Dendritic cell treated with granulocyte-macrophage colony-stimulating factor and Interleukin-4, amounts not matched to agents 40 ng/mL and 50 ng/mL, for 4 days (primary cell): ENCODE measurements around the gene SPOCK3.

Experiments used
- H3K27ac Mint-ChIP-seq: one replicate; pipeline ENCODE4 v1.8.0; 2022; ENCODE audit warnings: mild to moderate bottlenecking, mixed read lengths
- H3K27me3 Mint-ChIP-seq: one replicate; pipeline ENCODE4 v1.8.0; 2022; ENCODE audit warnings: mild to moderate bottlenecking, mixed read lengths
- H3K36me3 Mint-ChIP-seq: one replicate; pipeline ENCODE4 v1.8.0; 2022; ENCODE audit warnings: low read depth, mixed read lengths
- H3K4me1 Mint-ChIP-seq: one replicate; pipeline ENCODE4 v1.8.0; 2022; ENCODE audit warnings: low read depth, mixed read lengths
- H3K4me3 Mint-ChIP-seq: one replicate; pipeline ENCODE4 v1.8.0; 2022; ENCODE audit warnings: mild to moderate bottlenecking, moderate library complexity, mixed read lengths
- H3K9me3 Mint-ChIP-seq: one replicate; pipeline ENCODE4 v1.8.0; 2022; ENCODE audit warnings: mixed read lengths
- intact Hi-C: fragments of 100-400 bp; cut with micrococcal nuclease; formaldehyde crosslinking; loops from one replicate; pipeline ENCODE4 v1.15.0; 2022

SPOCK3 gene

GRCh38 chr4:167218022-167218608 lies 16.2 kb downstream of the SPOCK3 start:
- H3K4me1 Mint-ChIP-seq, result no peaks in the 10 kb centered on the region
- H3K36me3 Mint-ChIP-seq, result no peaks in the 10 kb centered on the region
- H3K27ac Mint-ChIP-seq, result no peak overlapping the region
- no peaks in the 10 kb centered on the region for H3K27me3 Mint-ChIP-seq
- no peaks in the 10 kb centered on the region for H3K9me3 Mint-ChIP-seq
- H3K4me3 Mint-ChIP-seq, result no peak overlapping the region
- intact Hi-C loops, result no loop called here

DNA sequence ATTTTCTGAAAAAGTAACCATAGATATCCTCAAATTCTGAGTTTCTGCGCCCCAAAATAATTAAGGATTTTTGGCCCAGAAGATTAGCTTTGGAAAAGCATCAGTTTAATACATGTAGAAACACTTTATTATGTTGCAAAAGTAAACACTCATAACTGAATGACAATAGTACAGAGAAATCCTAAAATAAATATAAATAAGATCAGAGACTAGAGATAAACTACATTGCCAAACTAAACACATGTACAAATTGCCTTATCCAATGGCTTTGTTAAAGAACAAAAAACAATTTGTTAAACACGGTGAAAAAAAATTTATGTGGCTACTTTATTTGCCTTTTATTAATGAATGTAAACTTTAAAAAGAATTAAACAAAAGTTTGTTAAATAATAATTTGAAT lies 17.5 kb downstream of the SPOCK3 start:
- Mint-ChIP-seq H3K4me3 (no peak overlapping the region), H3K27ac (no peak overlapping the region), H3K27me3 (no peaks in the 10 kb centered on the region), H3K9me3 (no peaks in the 10 kb centered on the region), H3K4me1 (no peaks in the 10 kb centered on the region), H3K36me3 (no peaks in the 10 kb centered on the region)
- intact Hi-C loops, result no loop called here

GRCh38 chr4:167210166-167210565 lies 24.1 kb downstream of the SPOCK3 start:
- intact Hi-C loops, result no loop called here
- H3K27ac Mint-ChIP-seq, result no peak overlapping the region
- no peaks in the 10 kb centered on the region for H3K4me1 Mint-ChIP-seq
- H3K9me3 Mint-ChIP-seq, result peaks cover 9% of the 10 kb centered on the region
- no peak overlapping the region for H3K4me3 Mint-ChIP-seq
- no peaks in the 10 kb centered on the region for H3K27me3 Mint-ChIP-seq
- no peaks in the 10 kb centered on the region for H3K36me3 Mint-ChIP-seq

GRCh38 chr4:167196344-167197012 lies 37.8 kb downstream of the SPOCK3 start:
- Mint-ChIP-seq H3K9me3 (peaks cover 15% of the 10 kb centered on the region), H3K27me3 (no peaks in the 10 kb centered on the region), H3K27ac (no peak overlapping the region), H3K4me3 (no peak overlapping the region), H3K36me3 (no peaks in the 10 kb centered on the region), H3K4me1 (no peaks in the 10 kb centered on the region)
- intact Hi-C loops, result no loop called here

GRCh38 chr4:167190379-167190778 lies 43.9 kb downstream of the SPOCK3 start:
- Mint-ChIP-seq H3K27ac (no peak overlapping the region), H3K27me3 (no peaks in the 10 kb centered on the region), H3K36me3 (no peaks in the 10 kb centered on the region), H3K4me1 (no peaks in the 10 kb centered on the region), H3K4me3 (no peak overlapping the region), H3K9me3 (peaks cover 15% of the 10 kb centered on the region)
- intact Hi-C loops, result no loop called here

DNA sequence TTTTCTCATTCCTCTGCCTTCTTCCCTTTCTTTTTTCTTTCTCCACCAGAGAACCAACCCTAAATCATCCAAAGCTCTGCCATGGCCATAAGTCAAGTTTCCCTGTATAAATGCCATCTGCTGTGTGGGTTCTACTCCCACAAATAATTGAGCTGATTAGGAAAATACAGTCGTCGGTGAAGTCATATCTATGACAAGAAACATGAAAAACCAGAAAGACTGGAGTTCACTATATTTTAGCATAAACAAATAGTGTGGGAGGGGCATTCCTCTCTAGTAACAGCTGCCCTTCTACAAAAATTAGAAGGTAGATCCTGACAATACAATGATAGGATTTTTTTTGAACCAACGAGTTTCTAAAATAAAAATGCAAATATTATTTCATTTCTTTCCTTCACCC lies 48.8 kb downstream of the SPOCK3 start:
- Mint-ChIP-seq H3K27ac (no peak overlapping the region), H3K36me3 (no peaks in the 10 kb centered on the region), H3K27me3 (no peaks in the 10 kb centered on the region), H3K4me1 (no peaks in the 10 kb centered on the region), H3K9me3 (no peaks in the 10 kb centered on the region), H3K4me3 (no peak overlapping the region)
- intact Hi-C loops, result no loop called here

- H3K4me1 Mint-ChIP-seq, result no peaks in the 10 kb centered on the region
- no peaks in the 10 kb centered on the region for H3K27me3 Mint-ChIP-seq
- H3K9me3 Mint-ChIP-seq, result no peaks in the 10 kb centered on the region
- no peaks in the 10 kb centered on the region for H3K36me3 Mint-ChIP-seq
- no peak overlapping the region for H3K27ac Mint-ChIP-seq
- no peak overlapping the region for H3K4me3 Mint-ChIP-seq
- intact Hi-C loops, result no loop called here
Observed at GRCh38 chr4:167183036-167183435, 51.3 kb downstream of the SPOCK3 start.

GRCh38 chr4:167177925-167178324 lies 56.4 kb downstream of the SPOCK3 start:
- Mint-ChIP-seq H3K9me3 (no peaks in the 10 kb centered on the region), H3K36me3 (no peaks in the 10 kb centered on the region), H3K27ac (no peak overlapping the region), H3K27me3 (no peaks in the 10 kb centered on the region), H3K4me3 (no peak overlapping the region), H3K4me1 (no peaks in the 10 kb centered on the region)
- intact Hi-C loops, result no loop called here

GRCh38 chr4:167176723-167177367 lies 57.4 kb downstream of the SPOCK3 start:
- Mint-ChIP-seq H3K9me3 (no peaks in the 10 kb centered on the region), H3K36me3 (no peaks in the 10 kb centered on the region), H3K4me1 (no peaks in the 10 kb centered on the region), H3K27me3 (no peaks in the 10 kb centered on the region), H3K4me3 (no peak overlapping the region), H3K27ac (no peak overlapping the region)
- intact Hi-C loops, result no loop called here

DNA sequence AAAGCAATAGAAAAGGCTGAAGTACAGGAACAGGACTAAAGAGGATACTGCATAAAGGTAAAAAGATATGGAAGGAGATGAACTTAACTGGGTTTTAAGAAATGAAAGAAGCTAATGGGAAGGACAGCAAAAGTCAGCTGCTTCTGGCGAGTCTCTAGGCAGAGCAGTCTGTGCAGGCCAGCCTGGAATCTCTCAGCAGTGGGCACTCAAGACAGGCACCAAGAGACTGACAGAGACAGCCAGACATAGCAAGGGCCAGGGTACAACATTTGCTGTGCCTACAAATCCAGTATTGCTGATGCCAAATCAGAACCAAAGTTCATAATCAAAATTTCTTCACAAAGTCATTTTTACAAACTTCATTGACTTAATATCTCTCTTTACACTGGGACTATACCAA lies 62.4 kb downstream of the SPOCK3 start:
- Mint-ChIP-seq H3K4me1 (no peaks in the 10 kb centered on the region), H3K9me3 (peaks cover 9% of the 10 kb centered on the region), H3K27ac (no peak overlapping the region), H3K27me3 (no peaks in the 10 kb centered on the region), H3K4me3 (no peak overlapping the region), H3K36me3 (no peaks in the 10 kb centered on the region)
- intact Hi-C loops, result no loop called here

DNA sequence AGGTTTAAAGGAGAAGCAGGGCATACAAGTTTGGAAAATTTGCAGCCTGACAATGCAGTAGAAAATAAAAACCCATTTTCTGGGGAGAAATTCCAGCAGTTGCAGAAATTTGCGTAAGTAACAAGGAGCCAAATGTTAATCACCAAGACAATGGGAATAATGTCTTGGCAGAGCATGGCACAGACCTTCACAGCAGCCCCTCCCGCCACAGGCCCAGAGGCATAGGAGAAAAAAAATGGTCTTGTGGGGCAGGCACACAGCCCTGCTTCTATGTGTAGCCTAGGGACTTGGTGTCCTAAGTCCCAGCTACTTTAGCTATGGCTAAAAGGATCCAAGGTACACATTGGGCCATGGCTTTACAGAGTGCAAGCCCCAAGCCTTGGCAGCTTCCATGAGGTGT lies 65.7 kb downstream of the SPOCK3 start:
- no peaks in the 10 kb centered on the region for H3K36me3 Mint-ChIP-seq
- no peaks in the 10 kb centered on the region for H3K27me3 Mint-ChIP-seq
- H3K27ac Mint-ChIP-seq, result no peak overlapping the region
- peaks cover 9% of the 10 kb centered on the region for H3K9me3 Mint-ChIP-seq
- H3K4me1 Mint-ChIP-seq, result no peaks in the 10 kb centered on the region
- intact Hi-C loops, result no loop called here
- no peak overlapping the region for H3K4me3 Mint-ChIP-seq

DNA sequence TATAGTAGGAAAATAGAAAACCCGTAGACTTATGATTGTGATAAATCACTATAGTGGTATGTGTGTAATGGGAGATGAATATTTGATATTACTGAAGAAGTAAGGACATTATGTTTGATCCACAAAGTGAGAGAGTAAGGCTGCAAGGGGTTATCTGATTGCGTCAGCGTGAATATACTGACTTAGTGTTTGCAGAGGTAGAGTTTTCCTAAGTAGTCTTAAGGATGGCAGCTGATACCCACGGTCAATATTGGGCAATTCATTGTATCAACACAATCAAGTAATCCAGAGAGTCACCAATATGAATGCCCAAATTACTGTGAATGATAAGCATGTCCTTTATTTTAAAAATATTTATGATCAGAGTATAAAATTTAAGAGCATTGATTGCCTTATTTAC lies 83.7 kb downstream of the SPOCK3 start:
- no peak overlapping the region for H3K27ac Mint-ChIP-seq
- intact Hi-C loops, result no loop called here
- no peaks in the 10 kb centered on the region for H3K27me3 Mint-ChIP-seq
- no peaks in the 10 kb centered on the region for H3K36me3 Mint-ChIP-seq
- no peaks in the 10 kb centered on the region for H3K4me1 Mint-ChIP-seq
- no peak overlapping the region for H3K4me3 Mint-ChIP-seq
- peaks cover 13% of the 10 kb centered on the region for H3K9me3 Mint-ChIP-seq

DNA sequence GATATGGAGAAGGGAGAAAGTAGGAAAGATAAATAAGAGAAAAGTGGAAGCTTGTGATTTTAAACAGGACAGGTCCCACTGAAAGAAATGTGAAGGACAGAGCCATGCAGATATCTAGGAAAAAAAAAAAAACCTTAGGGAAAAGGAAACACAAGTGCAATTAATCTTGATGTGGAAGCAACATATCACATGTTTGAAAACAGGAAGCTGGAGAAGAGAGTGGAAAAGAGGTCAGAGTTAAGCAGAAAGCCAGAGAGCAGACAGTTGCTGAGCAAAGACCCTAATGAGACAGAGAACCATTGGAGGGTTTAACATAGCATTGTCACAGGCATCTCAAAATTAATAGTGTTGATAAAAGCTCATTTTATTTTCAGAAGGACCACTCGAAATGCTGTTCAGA lies 89.7 kb downstream of the SPOCK3 start:
- Mint-ChIP-seq H3K4me3 (no peak overlapping the region), H3K27ac (no peak overlapping the region), H3K4me1 (no peaks in the 10 kb centered on the region), H3K27me3 (no peaks in the 10 kb centered on the region), H3K36me3 (no peaks in the 10 kb centered on the region), H3K9me3 (peaks cover 25% of the 10 kb centered on the region)
- intact Hi-C loops, result no loop called here

DNA sequence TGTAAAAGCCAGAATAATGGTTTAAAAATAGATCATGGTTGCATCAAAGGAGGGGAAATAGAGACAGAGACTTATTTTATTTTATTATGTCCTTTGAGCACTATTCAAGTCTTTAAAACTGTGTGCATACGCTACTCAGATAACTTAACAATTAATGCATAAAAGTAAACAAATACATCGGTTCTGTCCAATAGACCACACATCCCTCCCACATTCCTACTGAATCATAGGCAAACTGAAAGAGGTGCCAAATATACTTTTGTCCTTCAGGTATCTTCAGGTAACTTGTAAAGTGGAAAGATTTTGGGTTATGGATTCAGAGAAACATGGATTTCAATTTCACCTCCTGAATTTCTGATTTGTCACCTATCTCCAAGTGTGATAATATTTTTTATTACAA lies 91.3 kb downstream of the SPOCK3 start:
- no peak overlapping the region for H3K27ac Mint-ChIP-seq
- no peaks in the 10 kb centered on the region for H3K36me3 Mint-ChIP-seq
- intact Hi-C loops, result no loop called here

GRCh38 chr4:167136270-167136669 lies 98.0 kb downstream of the SPOCK3 start:
- H3K27me3 Mint-ChIP-seq, result no peaks in the 10 kb centered on the region
- no peak overlapping the region for H3K4me3 Mint-ChIP-seq
- no peaks in the 10 kb centered on the region for H3K36me3 Mint-ChIP-seq
- H3K9me3 Mint-ChIP-seq, result no peaks in the 10 kb centered on the region
- intact Hi-C loops, result no loop called here
- H3K27ac Mint-ChIP-seq, result no peak overlapping the region
- H3K4me1 Mint-ChIP-seq, result no peaks in the 10 kb centered on the region

More for the DNA sequence above, 91.3 kb downstream of the SPOCK3 start:
- Mint-ChIP-seq H3K9me3 (peaks cover 25% of the 10 kb centered on the region), H3K4me3 (no peak overlapping the region), H3K27me3 (no peaks in the 10 kb centered on the region), H3K4me1 (no peaks in the 10 kb centered on the region)
